Mucosa of stomach (tissue), 1 donor: Measurements from ENCODE around the gene PML.

ENCODE experiments used
- H3K27me3 ChIP-seq: one replicate; pipeline ENCODE4 v1.7.0; 2013; ENCODE audit warnings: mild to moderate bottlenecking, low read length; ENCODE audit not compliant: control insufficient read depth, insufficient read depth
- H3K36me3 ChIP-seq: one replicate; pipeline ENCODE4 v1.7.0; 2013; ENCODE audit warnings: low read length; ENCODE audit not compliant: control insufficient read depth, insufficient read depth
- H3K4me1 ChIP-seq: one replicate; pipeline ENCODE4 v1.7.0; 2013; ENCODE audit warnings: mild to moderate bottlenecking, low read length; ENCODE audit not compliant: control insufficient read depth, insufficient read depth
- H3K4me3 ChIP-seq: one replicate; pipeline ENCODE4 v1.7.0; 2013; ENCODE audit warnings: low read length
- H3K9ac ChIP-seq: one replicate; pipeline ENCODE4 v1.7.0; 2013; ENCODE audit warnings: mild to moderate bottlenecking, low read length, moderate library complexity
- H3K9me3 ChIP-seq: one replicate; pipeline ENCODE4 v1.7.0; 2013; ENCODE audit warnings: mild to moderate bottlenecking, low read length, moderate library complexity; ENCODE audit not compliant: control insufficient read depth
- donor health status: Pancreatic carcinoma.

Gene PML

GRCh38 chr15:73988445-73988969 lies 6.0 kb upstream of the PML start:
- Histone ChIP-seq H3K4me1 (peaks cover 71% of the 10 kb centered on the region), H3K27me3 (no peaks in the 10 kb centered on the region), H3K4me3 (no peak overlapping the region), H3K36me3 (no peaks in the 10 kb centered on the region), H3K9ac (no peak overlapping the region), H3K9me3 (no peaks in the 10 kb centered on the region)

GRCh38 chr15:73989001-73989798 lies 5.3 kb upstream of the PML start:
- Histone ChIP-seq H3K4me1 (peaks cover 75% of the 10 kb centered on the region), H3K9me3 (no peaks in the 10 kb centered on the region), H3K36me3 (no peaks in the 10 kb centered on the region), H3K4me3 (no peak overlapping the region), H3K27me3 (no peaks in the 10 kb centered on the region), H3K9ac (peak overlapping the region; percentile 3)

- Histone ChIP-seq H3K9ac (no peak overlapping the region), H3K4me1 (peaks cover 71% of the 10 kb centered on the region), H3K4me3 (no peak overlapping the region), H3K27me3 (no peaks in the 10 kb centered on the region), H3K36me3 (no peaks in the 10 kb centered on the region), H3K9me3 (no peaks in the 10 kb centered on the region)
Measured at GRCh38 chr15:73990250-73991005, 4.1 kb upstream of the PML start.

- H3K9ac ChIP-seq = peak overlapping the region; percentile 82
- H3K9me3 ChIP-seq = no peaks in the 10 kb centered on the region
- H3K4me1 ChIP-seq = peaks cover 72% of the 10 kb centered on the region
- no peaks in the 10 kb centered on the region for H3K27me3 ChIP-seq
- no peaks in the 10 kb centered on the region for H3K36me3 ChIP-seq
- peak overlapping the region; percentile 62 for H3K4me3 ChIP-seq
Measured at GRCh38 chr15:73991260-73991659, 3.3 kb upstream of the PML start.

GRCh38 chr15:73991726-73992593 lies 2.6 kb upstream of the PML start, which contains the start of gene STOML1:
TSS of gene STOML1 (minus strand) at chr15:73992295. CDS start at chr15:73992223, 72 bp downstream.
- Histone ChIP-seq H3K9me3 (no peaks in the 10 kb centered on the region), H3K9ac (peak within 1 kb of the TSS; percentile 82), H3K36me3 (no peaks in the 10 kb centered on the region), H3K4me3 (peak within 1 kb of the TSS; percentile 62), H3K4me1 (peaks cover 74% of the 10 kb centered on the region), H3K27me3 (no peaks in the 10 kb centered on the region)

- Histone ChIP-seq H3K9me3 (no peaks in the 10 kb centered on the region), H3K4me1 (peaks cover 70% of the 10 kb centered on the region), H3K9ac (peak overlapping the region; percentile 82), H3K4me3 (no peak overlapping the region), H3K27me3 (no peaks in the 10 kb centered on the region), H3K36me3 (no peaks in the 10 kb centered on the region)
Measured at GRCh38 chr15:73992594-73992898, 2.0 kb upstream of the PML start.

GRCh38 chr15:73993211-73993994 lies 1.1 kb upstream of the PML start:
- Histone ChIP-seq H3K9me3 (no peaks in the 10 kb centered on the region), H3K4me3 (peak overlapping the region; percentile 91), H3K27me3 (no peaks in the 10 kb centered on the region), H3K9ac (no peak overlapping the region), H3K4me1 (peaks cover 61% of the 10 kb centered on the region), H3K36me3 (no peaks in the 10 kb centered on the region)

GRCh38 chr15:73994912-73995622 lies 551 bp downstream of the PML start:
- no peaks in the 10 kb centered on the region for H3K36me3 ChIP-seq
- no peaks in the 10 kb centered on the region for H3K27me3 ChIP-seq
- H3K9me3 ChIP-seq = no peaks in the 10 kb centered on the region
- H3K4me1 ChIP-seq = peaks cover 45% of the 10 kb centered on the region
- H3K4me3 ChIP-seq = peak overlapping the region; percentile 91
- H3K9ac ChIP-seq = peak overlapping the region; percentile 93

- Histone ChIP-seq H3K27me3 (no peaks in the 10 kb centered on the region), H3K4me3 (no peak overlapping the region), H3K36me3 (no peaks in the 10 kb centered on the region), H3K9me3 (no peaks in the 10 kb centered on the region), H3K4me1 (peaks cover 33% of the 10 kb centered on the region), H3K9ac (no peak overlapping the region)
Measured at GRCh38 chr15:73996267-73996666, 1.8 kb downstream of the PML start.

- Histone ChIP-seq H3K9me3 (no peaks in the 10 kb centered on the region), H3K27me3 (no peaks in the 10 kb centered on the region), H3K36me3 (no peaks in the 10 kb centered on the region), H3K4me1 (peaks cover 28% of the 10 kb centered on the region), H3K9ac (peak overlapping the region; percentile 1), H3K4me3 (no peak overlapping the region)
Measured at GRCh38 chr15:73996939-73997338, 2.4 kb downstream of the PML start.

GRCh38 chr15:73997986-73998385 lies 3.5 kb downstream of the PML start:
- peaks cover 20% of the 10 kb centered on the region for H3K4me1 ChIP-seq
- H3K27me3 ChIP-seq = no peaks in the 10 kb centered on the region
- H3K4me3 ChIP-seq = no peak overlapping the region
- H3K9ac ChIP-seq = no peak overlapping the region
- H3K9me3 ChIP-seq = no peaks in the 10 kb centered on the region
- no peaks in the 10 kb centered on the region for H3K36me3 ChIP-seq
